HG03108 (cell line): ENCODE measurements around the gene EXOC6B.

Experiments used
- ATAC-seq: cut with Tn5 transposase; IDR thresholded peaks from one replicate; pipeline ENCODE4 v1.9.1; 2021; ENCODE audit warnings: moderate library complexity; ENCODE audit not compliant: unreplicated experiment

Gene EXOC6B

GRCh38 chr2:72793798-72794440 lies 31.9 kb downstream of the EXOC6B start:
- no peak for ATAC-seq

GRCh38 chr2:72789241-72789640 lies 36.6 kb downstream of the EXOC6B start:
- ATAC-seq, result no peak

DNA sequence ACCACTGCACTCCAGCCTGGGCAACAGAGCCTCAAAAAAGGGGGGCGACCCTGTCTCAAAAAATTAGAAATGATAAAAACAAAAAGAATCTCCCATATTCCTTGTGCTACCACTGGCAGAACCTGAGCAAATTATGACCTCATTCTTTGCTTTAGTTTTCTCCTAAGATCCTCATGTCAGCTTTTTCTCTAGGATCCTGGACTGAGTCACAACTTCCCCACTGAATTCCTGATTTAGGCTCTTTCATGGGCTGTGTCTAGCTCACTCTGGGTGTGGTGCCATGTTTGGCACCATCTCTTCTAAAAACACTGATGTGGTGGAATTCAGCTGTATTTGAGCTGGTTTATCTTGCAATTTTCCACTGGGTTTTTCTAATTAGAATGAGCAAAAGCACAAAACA lies 37.1 kb downstream of the EXOC6B start:
- ATAC-seq, result no peak

GRCh38 chr2:72785517-72785916 lies 40.3 kb downstream of the EXOC6B start:
- no peak for ATAC-seq

DNA sequence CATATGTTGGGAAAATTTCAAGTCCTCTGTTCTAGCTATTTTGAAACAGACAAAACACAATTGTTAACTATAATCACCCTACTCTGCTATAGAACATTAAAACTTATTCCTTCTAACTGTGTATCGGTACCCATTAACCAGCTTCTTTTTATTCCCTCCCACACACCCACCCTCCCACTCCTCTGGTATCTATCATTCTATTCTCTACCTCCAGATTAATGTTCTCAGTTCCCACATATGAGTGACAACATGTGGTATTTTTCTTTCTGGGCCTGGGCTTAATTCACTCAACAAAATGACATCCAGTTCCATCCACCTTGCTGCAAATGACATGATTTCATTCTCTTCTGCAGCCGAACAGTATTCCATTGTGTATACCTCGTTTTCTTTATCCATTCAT lies 43.3 kb downstream of the EXOC6B start:
- ATAC-seq, result no peak

DNA sequence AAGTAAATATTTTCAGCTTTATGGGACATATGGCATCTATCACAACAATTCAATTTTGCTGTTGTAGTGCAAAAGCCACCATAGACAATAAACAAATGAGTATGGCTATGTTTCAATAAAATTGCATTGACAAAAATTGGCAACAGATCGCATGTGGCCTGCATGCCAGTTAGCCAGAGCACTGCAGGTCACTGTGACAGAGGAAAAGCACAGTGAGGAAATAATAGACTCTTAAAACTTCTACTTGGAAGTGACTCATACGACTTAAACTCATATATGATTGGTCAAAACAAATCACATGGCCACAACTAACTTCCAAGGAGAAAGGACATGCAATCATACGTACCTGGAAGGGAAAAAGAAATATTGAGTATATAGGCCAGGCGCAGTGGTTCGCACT lies 44.4 kb downstream of the EXOC6B start:
- no peak for ATAC-seq

DNA sequence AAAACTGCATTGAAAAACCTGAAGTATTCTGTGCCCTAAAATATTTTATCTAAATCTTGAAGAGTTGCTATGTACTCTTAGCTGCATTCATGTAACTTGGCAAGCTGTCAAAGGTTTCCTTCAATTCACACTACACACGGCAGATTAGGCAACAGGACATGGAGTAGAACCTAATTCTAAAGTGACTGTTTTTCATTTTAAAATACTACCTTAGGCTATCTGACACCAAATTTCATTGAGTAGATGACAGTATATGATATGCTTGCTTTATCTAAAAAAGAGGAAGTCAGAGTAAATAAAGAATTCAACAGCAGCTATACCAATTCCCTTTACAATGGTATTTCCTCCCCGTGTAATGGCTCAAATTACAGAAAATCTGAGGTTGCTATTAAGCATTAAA lies 45.4 kb downstream of the EXOC6B start:
- no peak for ATAC-seq

GRCh38 chr2:72779495-72779894 lies 46.3 kb downstream of the EXOC6B start:
- ATAC-seq, result no peak

DNA sequence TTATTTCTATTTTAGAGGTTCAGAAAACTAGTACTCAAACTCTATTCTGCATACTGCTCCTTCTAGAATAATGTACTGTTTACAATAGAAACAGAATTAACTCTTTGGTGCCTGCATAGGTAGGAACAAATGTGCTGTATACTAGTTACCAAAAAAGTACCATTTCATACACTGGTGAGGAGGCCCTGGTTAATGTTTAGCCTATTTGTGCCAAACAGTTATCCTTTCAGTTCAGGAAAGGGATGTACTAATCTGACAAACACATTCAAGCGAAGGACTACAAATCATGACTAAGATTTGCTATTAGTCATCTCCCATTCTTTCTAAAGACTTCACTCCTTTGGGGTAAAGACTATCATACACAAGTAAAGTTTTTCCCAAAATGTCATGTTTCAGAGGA lies 47.4 kb downstream of the EXOC6B start:
- ATAC-seq, result no peak

- ATAC-seq, result no peak
Observed at GRCh38 chr2:72770879-72771461, 54.9 kb downstream of the EXOC6B start.

- ATAC-seq, result no peak
Observed at GRCh38 chr2:72765997-72766609, 59.7 kb downstream of the EXOC6B start.

DNA sequence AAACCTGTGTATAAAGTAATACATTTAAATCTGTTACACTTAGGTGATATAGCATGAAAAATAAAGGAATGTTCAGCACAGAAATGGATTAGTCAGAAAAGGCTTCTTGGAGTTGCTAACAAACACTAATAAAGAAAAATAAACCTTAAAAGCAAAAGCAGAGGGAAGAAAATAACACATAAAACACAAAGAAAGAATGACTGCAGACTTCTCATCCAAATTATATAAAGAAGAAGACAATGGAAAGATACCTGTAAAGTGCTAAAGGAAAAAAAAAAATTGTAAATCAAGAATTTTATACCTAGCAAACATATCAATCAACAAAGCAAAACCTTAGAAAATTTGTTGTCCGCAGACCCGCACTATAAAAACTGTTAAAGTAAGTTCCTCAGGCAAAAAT lies 63.6 kb downstream of the EXOC6B start:
- ATAC-seq, result no peak

- no peak for ATAC-seq
Observed at GRCh38 chr2:72759755-72760154, 66.1 kb downstream of the EXOC6B start.

GRCh38 chr2:72757177-72757775 lies 68.6 kb downstream of the EXOC6B start:
- ATAC-seq, result no peak

GRCh38 chr2:72755647-72756423 lies 70.0 kb downstream of the EXOC6B start:
- no peak for ATAC-seq

- no peak for ATAC-seq
Observed at GRCh38 chr2:72754628-72755320, 71.1 kb downstream of the EXOC6B start.

GRCh38 chr2:72750977-72751639 lies 74.7 kb downstream of the EXOC6B start:
- no peak for ATAC-seq

- ATAC-seq, result no peak
Observed at GRCh38 chr2:72750466-72750865, 75.4 kb downstream of the EXOC6B start.

DNA sequence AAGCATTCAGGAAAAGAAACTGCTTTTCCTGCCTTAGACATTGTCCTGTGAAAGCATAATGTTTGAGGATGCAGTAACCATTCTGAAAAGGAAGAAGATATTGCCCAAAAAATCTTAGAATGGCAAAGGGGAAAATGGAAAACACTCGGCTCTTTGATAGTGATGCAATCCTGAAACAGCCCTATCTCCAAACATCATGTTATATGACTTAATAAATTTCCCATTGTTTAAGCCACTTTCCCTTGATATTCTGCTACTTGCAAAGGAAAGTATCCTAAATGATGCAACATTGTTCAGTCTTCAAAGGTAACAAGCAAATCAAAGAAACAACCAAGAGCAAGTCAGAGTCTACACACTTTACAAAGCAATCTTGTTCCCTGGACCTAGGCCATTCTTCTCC lies 78.5 kb downstream of the EXOC6B start:
- no peak for ATAC-seq

DNA sequence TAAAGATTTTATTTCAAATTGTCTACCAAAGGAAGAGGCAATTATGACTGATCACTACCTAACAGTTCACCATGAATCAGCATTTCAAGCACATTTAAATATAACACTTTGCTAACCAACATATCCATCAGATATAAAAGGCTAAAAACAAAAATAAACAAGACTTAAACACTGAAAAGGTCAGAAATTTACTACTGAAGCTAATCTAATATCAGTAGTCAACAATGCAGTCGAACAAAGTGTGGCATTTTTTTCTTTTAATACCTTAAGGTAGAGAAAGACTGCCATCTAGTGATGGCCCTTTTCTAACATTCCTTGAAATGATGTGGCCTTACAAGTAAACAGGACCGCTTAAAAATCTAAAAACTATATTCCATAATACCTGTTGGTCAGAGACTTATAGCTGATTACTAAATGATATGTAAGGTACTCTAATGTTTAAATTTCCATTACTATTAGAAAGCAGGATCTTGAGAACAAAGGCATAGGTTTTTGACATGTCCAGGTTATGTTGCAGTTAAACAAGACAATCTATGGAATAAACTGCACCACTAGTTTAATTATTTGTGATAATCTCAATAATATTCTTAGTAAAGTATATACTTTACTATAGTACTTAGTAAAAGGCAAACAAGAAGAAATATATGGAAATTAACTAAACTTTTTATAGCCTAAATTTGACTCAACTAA lies 80.0 kb downstream of the EXOC6B start:
- ATAC-seq, result no peak
